ENCODE measurements around the gene TPCN1.
A peak's percentile ranks its signal among the peaks of the same experiment; 100 is the strongest.

Gene TPCN1

DNA sequence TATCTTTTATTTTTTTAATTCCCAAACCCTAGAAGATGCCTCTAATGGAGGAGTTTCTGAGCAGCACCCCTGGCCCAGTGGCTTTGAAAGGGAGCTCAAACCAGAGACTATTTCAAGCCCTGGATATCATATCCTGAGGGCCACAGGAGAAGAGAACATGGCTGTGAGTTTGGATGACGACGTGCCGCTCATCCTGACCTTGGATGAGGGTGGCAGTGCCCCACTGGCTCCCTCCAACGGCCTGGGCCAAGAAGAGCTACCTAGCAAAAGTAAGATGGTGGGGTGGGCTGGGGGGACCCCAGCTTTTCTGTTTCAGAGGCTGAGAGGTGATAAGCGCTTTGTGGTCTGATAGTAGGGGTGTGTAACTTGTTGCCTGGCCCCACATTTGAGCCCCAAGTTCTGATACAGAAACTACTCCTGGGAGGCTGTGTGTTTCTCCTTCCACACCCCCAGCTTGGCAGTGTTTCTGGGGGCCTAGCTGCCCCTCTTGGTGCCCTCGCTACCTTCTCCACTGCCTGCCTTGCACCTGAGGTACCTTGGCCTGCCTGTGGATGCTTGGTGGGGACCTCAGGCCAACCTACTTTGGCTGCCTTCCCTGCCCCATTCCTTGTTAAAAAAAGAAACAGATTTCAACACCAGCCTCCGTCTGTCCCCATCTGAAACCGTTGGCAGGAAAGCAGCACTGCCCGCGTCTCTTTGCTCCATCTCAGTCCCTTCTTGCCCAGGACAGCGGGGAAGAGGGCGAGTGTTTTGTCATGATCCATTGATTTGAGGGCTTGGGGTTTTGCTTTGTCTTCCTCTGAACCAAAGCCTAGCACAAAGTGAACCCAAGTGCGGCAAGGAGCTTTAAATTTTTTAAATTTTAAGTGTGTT lies 5.7 kb downstream of the TPCN1 start:
- DNase-seq (ENCODE audit: low read depth) = no peak

DNA sequence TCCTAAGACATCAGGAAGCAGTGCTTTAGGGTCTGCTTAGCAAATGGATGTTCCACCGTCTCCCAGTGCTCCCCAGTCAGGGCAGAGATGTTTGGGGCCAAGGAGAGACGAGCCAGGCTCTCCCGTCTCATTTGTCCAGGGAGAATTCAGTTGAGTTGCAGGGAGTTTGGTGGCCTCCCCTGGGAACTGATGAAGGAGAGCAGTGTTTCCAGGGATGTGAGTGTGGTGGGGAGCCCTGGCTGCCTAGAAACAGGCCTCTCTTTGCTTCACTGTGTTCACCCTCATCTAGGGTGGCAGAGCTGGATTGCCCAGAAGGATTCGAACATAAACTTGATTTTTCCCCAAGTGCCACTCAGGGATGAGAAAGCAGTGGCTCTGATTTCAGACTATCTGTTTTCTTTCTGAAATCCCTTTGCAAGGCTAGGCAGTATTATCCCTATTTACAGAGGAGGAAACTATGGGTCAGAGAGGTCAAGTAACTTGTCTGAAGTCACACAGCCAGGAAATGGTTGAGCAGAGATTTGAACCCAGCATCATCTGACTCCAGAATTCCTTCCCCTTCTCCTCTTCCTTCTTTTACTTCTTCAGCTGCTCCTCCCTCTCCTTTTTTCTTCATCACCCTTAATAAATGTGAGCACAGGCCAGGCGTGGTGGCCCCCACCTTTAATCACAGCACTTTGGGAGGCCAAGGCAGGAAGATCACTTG lies 6.6 kb downstream of the TPCN1 start:
- DNase-seq (ENCODE audit: low read depth) = no peak

DNA sequence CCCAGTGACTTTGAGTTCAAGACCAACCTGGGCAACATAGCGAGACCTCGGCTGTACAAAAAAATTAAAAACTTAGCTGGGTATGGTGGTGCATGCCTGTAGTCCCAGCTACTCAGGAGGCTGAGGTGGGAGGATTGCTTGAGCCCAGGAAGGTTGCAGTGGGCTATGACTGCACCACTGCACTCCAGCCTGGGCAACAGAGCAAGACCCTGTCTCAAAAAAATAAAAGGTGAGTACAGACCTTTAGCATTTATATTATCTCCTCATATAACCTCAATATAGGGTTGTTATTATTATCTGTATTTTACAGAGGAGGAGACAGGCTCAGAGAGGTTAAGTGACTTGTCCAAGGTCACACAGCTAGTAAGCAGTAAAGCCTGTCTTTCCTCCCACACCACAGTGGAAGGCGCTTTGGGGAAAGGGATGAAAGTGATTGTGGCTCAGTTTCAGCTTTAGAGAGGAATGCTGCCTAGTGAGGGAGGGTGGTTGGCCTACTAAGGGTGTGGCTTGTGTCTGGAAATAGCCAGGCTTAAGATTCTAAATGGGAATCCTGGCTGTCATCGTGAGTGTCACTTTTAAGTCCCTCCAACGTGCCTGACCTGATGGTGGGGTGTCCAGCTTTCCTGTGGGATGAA lies 7.2 kb downstream of the TPCN1 start:
- no peak for DNase-seq (ENCODE audit: low read depth)

DNA sequence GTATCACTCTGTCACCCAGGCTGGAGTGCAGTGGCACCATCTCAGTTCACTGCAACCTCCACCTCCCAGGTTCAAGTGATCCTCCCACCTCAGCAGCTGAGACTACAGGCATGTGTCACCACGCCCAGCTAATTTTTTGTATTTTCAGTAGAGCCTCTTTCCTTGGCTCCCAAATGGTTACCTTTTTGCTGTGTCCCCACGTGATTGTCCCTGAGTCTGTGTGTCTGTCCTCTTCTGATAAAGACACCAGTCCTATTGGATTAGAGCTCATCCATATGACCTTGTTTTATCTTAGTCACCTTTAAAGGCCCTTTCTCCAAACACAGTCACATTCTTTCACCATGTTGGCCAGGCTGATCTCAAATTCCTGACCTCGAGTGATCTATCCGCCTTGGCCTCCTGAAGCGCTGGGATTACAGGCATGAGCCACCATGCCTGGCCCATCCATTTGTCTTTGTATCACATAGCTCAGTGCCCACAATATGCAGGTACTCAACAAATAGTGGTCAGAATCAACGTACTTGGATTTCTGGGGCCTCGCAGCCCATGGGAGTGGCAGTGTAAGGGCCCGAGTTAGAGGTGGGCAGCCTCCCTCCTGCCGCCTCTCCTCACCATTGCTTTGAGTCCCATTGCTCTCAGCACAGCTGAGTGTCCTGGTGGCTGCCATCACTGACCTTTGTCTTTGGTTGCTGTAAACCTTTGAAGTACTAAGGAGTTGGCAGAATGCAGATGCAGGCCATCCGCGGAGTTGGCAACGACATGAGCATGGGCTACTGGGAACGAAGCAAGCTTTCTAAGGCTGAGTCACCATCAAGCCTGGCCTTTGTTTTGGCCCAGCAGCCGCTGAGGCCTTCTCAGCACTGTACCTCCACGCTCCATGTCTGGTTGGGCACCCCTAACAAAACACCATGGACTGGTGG lies 9.3 kb downstream of the TPCN1 start:
- DNase-seq (ENCODE audit: low read depth) = no peak

DNA sequence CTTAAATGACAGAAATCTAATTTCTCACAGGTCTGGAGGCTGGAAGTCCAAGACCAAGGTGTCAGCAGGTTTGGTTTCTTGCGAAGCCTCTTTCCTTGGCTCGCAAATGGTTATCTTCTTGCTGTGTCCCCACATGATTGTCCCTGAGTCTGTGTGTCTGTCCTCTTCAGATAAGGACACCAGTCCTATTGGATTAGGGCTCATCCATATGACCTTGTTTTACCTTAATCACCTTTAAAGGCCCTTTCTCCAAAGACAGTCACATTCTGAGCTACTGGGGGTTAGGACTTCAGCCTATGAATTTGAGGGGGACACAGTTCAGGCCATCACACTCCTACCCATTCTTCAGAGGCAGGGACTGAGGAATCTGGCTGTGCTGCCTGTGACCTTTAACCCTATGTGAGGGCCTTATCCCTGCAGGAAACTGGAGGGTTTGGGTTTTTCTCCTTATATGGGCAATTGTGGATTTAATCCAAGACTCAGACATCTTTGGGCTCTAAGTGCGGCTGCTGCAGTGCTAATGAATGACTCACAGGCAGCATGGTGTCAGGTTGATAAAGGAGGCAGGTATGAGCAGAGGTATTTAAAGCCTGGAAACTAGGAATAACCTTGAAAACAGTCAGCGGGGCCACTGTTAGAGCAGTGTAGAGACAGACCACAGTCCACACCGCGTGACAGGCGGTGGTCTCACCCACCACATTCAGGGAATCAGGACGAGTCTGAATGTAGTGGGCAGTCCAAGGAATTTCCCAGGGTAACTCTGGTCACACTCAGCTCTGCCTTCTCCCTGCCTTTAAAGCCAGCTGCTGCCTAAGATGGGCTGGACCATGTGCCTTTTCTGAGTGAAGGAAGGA lies 10.2 kb downstream of the TPCN1 start:
- no peak for DNase-seq (ENCODE audit: low read depth)

DNA sequence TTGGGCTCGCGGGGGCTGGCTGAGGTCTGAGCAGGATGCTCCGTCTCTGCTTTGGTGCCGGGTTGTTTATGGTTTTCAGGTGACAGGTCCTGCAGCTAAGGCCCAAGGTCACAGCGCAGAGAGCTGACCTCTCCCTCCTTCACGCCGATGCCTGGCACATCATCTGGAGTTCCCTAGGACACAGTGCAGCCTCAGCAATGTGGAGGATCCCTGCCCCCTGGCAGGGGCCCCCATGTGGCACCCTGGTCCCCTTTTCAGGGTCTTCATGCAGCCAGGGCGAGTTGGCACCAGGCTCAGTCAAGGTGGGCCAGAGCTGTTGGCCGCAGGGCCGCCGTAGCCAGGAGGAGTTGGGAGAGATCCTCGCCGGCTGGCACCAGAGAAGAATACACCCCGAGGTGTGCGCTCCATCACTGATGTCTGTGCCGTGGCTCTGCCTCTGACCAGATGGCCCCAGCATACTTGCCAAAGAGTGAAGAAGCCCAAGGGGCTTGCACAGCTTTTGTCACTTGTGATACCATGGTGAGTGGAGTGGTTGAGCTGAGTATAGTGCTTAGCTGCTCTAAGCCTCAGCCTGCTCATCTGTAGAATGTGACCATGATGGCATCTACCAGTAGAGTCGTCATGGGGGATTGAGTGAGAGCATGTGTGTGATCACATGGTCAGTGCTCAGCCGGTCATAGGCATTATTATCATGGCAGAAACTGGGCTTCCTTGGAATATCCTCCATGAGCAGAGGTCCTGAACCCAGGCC lies 11.0 kb downstream of the TPCN1 start:
- no peak for DNase-seq (ENCODE audit: low read depth)

DNA sequence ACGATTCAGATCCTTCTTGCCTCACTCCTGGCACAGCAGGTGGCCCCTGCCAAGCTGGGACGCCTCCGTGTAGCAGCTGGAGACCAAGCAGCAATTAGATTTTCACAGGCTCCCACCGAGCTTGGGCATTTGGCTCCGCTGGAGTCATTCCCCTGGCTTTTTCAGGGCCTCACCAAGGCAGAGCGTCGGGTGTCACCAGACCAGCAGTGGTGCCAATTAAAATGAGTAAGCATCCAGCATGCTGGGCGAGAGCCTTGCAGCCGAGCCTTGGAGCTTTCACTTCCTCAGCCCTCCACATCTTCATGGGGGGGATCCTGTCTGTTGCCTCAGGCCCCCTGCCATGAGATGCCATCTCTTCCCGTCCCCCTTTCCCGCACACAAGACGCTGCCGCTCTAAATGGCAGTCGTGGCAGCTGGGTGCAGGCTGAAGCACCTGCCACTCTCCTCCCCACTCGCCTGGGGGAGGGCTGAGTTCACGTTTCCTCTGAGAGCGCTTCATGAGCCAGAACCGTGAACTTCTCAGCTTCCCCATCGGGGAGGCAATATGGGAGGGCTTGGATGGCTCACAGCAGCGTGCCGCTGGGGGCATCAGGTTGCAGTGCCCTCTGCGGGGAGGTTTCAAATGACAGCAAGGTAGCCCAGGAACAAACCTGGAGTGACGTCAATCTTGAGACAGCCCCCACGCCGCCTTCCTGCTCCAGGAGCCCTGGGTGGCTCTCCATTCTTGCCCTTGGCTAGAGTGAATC lies 11.7 kb downstream of the TPCN1 start:
- peak; percentile 22 for DNase-seq (ENCODE audit: low read depth)

DNA sequence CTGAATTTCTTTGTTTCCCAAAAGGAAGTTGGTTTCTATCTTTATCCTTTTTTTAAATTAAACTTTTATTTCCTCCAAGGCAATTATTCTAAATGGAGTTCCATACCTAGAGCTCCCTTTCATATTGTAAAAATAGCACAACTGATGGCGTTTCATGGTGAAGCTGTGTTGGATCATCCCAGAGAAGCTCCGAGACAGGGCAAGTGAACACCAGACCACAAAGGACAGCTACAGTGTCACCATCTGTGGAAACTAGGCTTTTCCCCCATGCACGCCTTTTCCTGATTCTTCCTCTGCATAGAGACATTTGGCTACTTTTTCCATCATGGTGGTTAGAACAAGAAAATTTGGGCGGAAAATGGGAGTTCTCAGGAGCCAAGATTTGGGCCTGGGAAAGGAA lies 12.7 kb downstream of the TPCN1 start:
- no peak for DNase-seq (ENCODE audit: low read depth)

DNA sequence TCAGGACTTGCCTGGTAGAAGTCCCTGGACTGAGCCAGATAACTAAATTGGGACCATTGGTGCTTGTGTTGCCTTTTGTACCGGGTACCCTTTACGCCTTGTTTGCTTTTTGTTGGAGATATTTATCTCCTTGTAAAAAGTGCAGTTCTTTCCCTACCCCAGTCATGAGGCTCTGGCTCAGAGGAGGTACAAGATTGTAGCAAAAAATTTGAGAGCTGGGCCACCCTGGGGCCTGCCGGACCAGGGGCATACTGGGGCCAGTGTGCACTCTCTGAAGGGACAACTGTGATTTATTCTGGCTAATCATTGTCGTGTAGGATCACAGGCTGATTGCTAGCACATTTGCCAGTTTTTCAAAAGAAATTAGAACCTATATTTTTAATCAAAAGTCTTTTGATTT lies 13.2 kb downstream of the TPCN1 start:
- DNase-seq (ENCODE audit: low read depth) = no peak

DNA sequence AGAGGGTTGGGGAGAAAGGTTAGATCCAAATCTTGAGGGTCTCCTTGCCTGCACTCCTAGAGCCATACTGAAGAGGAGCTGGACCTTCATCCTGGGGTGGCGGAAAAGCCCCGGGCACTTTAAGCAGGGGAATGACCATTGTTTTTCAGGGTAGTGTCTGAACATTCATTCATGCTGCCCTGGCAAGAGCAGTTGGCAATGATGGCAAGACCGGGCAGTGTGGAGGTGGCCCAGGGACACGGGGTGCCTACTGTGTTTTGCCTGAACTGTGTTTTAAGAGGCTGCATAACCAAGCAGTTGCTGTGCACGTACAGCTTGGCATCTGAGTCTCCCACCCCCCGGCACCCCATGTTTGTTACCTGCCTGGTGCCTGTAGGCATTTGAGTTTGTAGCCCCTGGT lies 14.7 kb downstream of the TPCN1 start:
- DNase-seq (ENCODE audit: low read depth) = no peak

DNA sequence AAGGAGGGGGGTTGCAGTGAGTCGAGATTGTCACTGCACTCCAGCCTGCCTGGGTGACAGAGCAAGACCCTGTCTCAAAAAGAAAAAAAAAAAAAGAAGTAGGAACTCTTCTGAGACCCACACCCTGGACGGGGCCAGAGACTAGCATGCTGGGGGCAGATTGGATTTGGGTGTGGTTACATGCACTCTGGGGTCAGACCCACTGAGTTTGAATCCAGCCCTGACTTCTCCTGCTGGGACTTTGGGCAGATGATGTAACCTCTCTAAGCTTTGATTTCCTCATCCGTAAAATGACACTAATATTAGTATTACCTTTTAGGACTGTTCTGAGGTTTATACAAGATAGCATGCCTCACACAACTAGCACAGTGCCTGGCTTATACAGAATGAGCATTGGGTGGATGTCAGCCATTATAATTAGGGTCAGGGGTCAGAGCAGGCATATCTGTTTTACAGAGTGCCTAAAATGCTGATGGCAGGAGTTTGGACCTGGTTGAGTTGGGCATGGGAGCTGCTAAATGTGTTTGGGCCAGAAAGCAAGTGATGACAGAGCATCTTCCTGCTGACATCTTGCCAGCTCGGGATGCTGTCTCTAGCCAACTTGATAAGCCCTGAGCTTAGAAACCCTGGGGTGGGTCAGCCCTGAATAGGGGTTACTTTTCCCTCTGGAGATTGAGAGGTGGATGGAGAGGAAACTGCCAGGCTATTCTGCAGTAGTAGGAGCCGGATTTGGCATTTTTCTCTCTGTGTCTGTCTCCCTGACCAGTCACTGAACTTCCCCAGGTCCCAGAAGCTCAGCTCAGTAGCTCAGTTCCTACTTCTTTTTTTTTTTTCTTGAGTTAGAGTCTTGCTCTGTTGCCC lies 15.5 kb downstream of the TPCN1 start:
- DNase-seq (ENCODE audit: low read depth) = no peak

DNA sequence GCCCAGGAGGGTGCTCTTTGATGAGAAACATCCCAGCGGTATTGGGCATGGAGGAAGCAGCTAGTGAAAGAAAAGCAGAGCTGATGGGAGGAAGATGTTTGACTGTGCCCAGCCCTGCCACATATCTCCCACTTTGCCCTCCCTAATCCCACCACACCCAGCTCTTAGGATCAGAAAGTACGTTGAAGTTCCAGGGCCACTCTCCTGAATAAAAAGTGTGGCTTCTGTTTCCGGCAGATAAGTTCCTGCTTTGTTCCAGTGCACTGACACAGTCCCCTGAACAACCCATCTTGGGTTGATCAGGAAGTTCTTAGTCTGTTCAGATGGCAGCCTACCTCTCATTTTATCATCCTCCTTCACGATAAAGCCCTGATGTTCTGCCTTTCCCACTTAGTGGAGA lies 16.5 kb downstream of the TPCN1 start:
- no peak for DNase-seq (ENCODE audit: low read depth)

DNA sequence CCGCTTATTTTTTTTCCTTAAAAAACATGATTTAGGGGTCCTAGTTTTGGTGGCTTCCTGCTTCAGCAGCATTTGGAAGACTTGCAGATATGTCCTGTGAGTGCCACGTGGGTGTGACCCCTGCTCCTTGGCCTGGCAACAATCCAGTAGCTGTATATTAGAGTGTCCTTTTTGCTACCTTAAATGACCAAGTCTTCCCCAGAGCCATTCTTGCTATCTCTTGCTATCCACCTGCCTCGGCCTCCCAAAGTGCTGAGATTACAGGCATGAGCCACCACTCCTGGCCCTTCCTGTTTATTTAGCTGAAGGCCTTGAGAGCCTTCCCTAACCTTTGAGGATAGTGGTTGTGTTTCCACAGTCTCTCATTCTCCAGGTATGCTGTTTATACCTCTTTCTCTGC lies 17.0 kb downstream of the TPCN1 start:
- no peak for DNase-seq (ENCODE audit: low read depth)

DNA sequence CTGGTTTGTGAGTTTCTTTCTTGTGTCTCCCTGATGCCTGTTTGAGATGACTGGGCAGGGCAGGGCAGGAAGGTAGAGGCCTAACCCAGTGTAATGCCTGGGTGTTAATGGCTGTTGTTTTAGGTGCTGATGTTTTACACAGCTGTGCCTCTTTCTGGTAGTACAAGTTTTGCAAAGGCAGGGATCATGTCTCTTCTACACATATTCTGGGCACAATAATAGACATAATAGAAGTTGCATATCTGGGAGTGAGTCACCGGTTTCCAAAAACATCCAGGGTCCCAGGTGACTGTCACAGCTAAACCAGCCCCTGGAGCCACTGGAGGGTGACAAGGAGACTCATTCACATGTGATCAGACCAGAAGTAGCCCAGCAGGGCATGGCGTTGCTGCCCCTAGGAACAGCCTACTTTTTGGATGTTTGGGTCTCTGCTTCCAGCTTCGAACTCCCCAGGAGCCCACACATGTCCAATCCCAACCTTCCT lies 18.1 kb downstream of the TPCN1 start:
- DNase-seq (ENCODE audit: low read depth) = no peak

DNA sequence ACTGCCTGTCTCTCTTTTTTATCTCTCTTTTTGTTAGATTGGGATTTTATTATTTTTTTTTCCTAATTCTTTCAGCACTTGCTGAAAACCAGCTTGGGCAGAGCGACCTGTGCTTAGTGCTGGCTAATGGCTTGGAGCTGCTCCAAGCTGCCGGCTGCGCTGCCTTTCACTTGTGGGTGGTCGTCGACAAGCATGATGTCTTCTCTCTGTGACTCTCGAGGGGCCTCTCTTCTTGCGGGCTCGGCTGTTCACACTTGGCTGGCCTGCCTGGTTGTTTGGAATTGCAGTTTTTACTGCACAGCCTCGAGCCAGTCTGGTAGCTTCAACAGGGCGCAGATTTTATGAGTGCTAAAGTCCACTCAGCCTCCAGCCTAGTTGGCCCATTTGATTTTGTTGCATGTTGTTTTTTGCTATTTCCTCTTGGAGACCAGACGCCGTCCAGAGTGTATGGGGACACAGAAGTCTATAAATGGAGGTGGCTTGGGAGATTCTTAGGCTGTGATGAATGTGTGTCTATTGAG lies 18.6 kb downstream of the TPCN1 start:
- DNase-seq (ENCODE audit: low read depth) = no peak

DNA sequence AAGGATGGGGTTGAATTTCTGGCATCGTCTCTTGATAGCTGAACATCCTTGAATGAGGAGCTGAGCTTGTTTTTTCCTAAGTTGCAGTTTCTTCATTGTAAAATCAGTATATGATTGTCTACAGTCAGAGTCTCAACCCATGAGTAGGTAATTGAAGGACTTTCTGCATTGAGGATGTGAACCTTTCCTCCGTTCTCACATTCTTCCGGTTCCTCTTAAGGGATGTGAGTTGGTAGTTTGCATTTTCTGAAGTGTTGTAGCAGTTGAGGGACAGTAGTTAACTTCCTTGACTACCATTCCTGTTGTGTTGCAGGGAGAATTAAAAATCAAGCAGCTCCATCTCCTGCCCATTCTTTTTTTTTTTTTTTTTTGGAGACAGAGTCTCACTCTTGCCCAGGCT lies 19.1 kb downstream of the TPCN1 start:
- no peak for DNase-seq (ENCODE audit: low read depth)

DNA sequence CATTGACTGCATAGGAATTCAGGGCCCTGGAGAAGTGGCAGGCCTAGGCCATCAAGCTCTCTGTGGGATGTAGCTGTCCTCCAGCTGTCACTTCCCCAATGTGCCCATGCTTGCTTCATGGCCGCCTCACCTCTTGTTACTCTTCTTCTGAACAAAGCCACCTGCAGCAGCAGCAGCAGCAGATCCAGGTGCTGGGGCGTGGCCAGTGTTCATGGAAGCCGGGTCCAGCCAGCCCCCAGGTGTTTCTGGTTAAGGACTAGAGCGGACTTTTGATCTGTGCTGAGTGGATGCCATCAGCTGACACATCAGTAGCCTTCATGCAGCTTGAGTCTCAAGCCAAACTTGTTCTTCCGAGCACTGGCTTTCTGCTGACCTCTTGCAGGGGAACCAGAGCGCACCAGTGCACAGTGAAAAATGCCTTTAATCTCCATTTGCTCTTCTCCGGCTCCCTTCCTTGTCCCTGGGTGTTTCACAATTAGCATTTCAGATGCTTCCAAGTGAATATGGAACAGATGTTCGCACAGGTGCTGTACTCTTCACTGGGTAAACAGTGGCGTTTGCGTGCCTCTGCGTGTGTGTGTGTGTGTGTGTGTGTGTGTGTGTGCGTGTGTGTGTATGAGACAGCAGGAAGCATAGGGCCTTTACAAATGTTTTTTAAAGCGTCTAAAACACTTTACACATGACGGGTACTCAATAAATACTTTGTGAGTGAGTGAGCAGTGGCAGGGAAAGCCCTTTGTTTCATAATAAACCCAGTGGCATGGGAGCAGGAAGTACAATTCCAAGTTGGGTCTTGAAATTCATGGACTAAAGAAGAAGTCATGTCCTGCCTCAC lies 20.1 kb downstream of the TPCN1 start:
- no peak for DNase-seq (ENCODE audit: low read depth)

Data from activated T-helper 9 cell treated with anti-CD3 and anti-CD28 coated beads, Interleukin-2, amount 50 U/mL, for 16 hours (primary cell).